ENCODE measurements around the gene HELZ2. TPM values are rescaled to one million over a fixed set of nuclear protein-coding genes. Genes with fewer than 3 reads are reported as not detected.

HELZ2 gene
- total RNA-seq, 1 experiment from 2014 or later: 35.2 TPM

GRCh38 chr20:63595416-63596127 is 21.5 kb upstream of the HELZ2 start:
- Histone ChIP-seq H3K36me3 (ENCODE audit: control insufficient read depth, insufficient read depth, low read length) (peaks cover 1% of the 10 kb centered on the region; the same call in 1 of the 2 replicates), H3K4me3 (ENCODE audit: low read depth, low read length) (no peak overlapping the region), H3K27me3 (replicated peaks; ENCODE audit: control insufficient read depth, insufficient read depth, low read length) (no peaks in the 10 kb centered on the region), H3K9me3 (no peaks in the 10 kb centered on the region), H3K4me1 (no peaks in the 10 kb centered on the region)
- H3K27ac Mint-ChIP-seq (ENCODE audit: unreplicated experiment): no peak overlapping the region
- no peaks in the 10 kb centered on the region for H3K4me1 Mint-ChIP-seq (ENCODE audit: low read depth, unreplicated experiment)
- no peaks in the 10 kb centered on the region for H3K27me3 Mint-ChIP-seq (ENCODE audit: insufficient read depth, unreplicated experiment)
- DNase-seq: no peak
- no peak for TF ChIP-seq CTCF (IDR thresholded peaks at IDR 0.05; ENCODE audit: insufficient read depth in 1 of 2, low read depth in 1 of 2, low read length in 1 of 2, severe bottlenecking in 1 of 2, unreplicated experiment in 1 of 2)
- H3K4me3 Mint-ChIP-seq (ENCODE audit: unreplicated experiment): no peak overlapping the region
- intact Hi-C loops (cut with micrococcal nuclease; ENCODE audit: unreplicated experiment): no loop called here
- BruUV-seq (replicated peaks): no TSS peak
- ChIA-PET CTCF (no interaction called here), POLR2A (no interaction called here)
- no peaks in the 10 kb centered on the region for H3K9me3 Mint-ChIP-seq (ENCODE audit: unreplicated experiment)
- H3K36me3 Mint-ChIP-seq (ENCODE audit: insufficient read depth, unreplicated experiment): peaks cover 16% of the 10 kb centered on the region

GRCh38 chr20:63594043-63594561 is 20.1 kb upstream of the HELZ2 start:
- Histone ChIP-seq H3K4me1 (no peaks in the 10 kb centered on the region), H3K4me3 (ENCODE audit: low read depth, low read length) (no peak overlapping the region), H3K27me3 (replicated peaks; ENCODE audit: control insufficient read depth, insufficient read depth, low read length) (no peaks in the 10 kb centered on the region), H3K9me3 (no peaks in the 10 kb centered on the region), H3K36me3 (ENCODE audit: control insufficient read depth, insufficient read depth, low read length) (peaks cover 1% of the 10 kb centered on the region; the same call in 1 of the 2 replicates)
- no peak for DNase-seq
- POLR2A ChIA-PET: interaction anchor here (0.6 kb wide), 1 partner anchor 11 kb away, joined by 5 read pairs; no protein-coding TSS in a partner anchor
- Mint-ChIP-seq H3K27me3 (ENCODE audit: insufficient read depth, unreplicated experiment) (no peaks in the 10 kb centered on the region), H3K27ac (ENCODE audit: unreplicated experiment) (no peak overlapping the region), H3K36me3 (ENCODE audit: insufficient read depth, unreplicated experiment) (peaks cover 16% of the 10 kb centered on the region), H3K4me3 (ENCODE audit: unreplicated experiment) (no peak overlapping the region), H3K9me3 (ENCODE audit: unreplicated experiment) (no peaks in the 10 kb centered on the region), H3K4me1 (ENCODE audit: low read depth, unreplicated experiment) (no peaks in the 10 kb centered on the region)
- intact Hi-C loops (cut with micrococcal nuclease; ENCODE audit: unreplicated experiment): no loop called here
- CTCF ChIA-PET: no interaction called here
- TF ChIP-seq CTCF (IDR thresholded peaks at IDR 0.05; ENCODE audit: insufficient read depth in 1 of 2, low read depth in 1 of 2, low read length in 1 of 2, severe bottlenecking in 1 of 2, unreplicated experiment in 1 of 2): no peak
- BruUV-seq (replicated peaks): no TSS peak

- no peak for DNase-seq
- no peak overlapping the region for H3K4me3 Mint-ChIP-seq (ENCODE audit: unreplicated experiment)
- H3K9me3 Mint-ChIP-seq (ENCODE audit: unreplicated experiment): no peaks in the 10 kb centered on the region
- Histone ChIP-seq H3K9me3 (no peaks in the 10 kb centered on the region), H3K4me3 (ENCODE audit: low read depth, low read length) (no peak overlapping the region), H3K27me3 (replicated peaks; ENCODE audit: control insufficient read depth, insufficient read depth, low read length) (no peaks in the 10 kb centered on the region), H3K4me1 (no peaks in the 10 kb centered on the region), H3K36me3 (ENCODE audit: control insufficient read depth, insufficient read depth, low read length) (peaks cover 1% of the 10 kb centered on the region; the same call in 1 of the 2 replicates)
- intact Hi-C loops (cut with micrococcal nuclease; ENCODE audit: unreplicated experiment): no loop called here
- CTCF ChIA-PET: no interaction called here
- POLR2A ChIA-PET: interaction anchor here (1.0 kb wide), 1 partner anchor 18 kb away, joined by 8 read pairs; the partner anchor contains the start of gene HELZ2
- no peak for TF ChIP-seq CTCF (IDR thresholded peaks at IDR 0.05; ENCODE audit: insufficient read depth in 1 of 2, low read depth in 1 of 2, low read length in 1 of 2, severe bottlenecking in 1 of 2, unreplicated experiment in 1 of 2)
- H3K4me1 Mint-ChIP-seq (ENCODE audit: low read depth, unreplicated experiment): no peaks in the 10 kb centered on the region
- no TSS peak for BruUV-seq (replicated peaks)
- H3K27ac Mint-ChIP-seq (ENCODE audit: unreplicated experiment): no peak overlapping the region
- H3K27me3 Mint-ChIP-seq (ENCODE audit: insufficient read depth, unreplicated experiment): no peaks in the 10 kb centered on the region
- peaks cover 13% of the 10 kb centered on the region for H3K36me3 Mint-ChIP-seq (ENCODE audit: insufficient read depth, unreplicated experiment)
Observed at GRCh38 chr20:63592661-63593060, 18.6 kb upstream of the HELZ2 start.
